ENCODE results near the gene XXYLT1. TPM values are rescaled to one million over a fixed set of nuclear protein-coding genes. Genes with fewer than 3 reads are reported as not detected.
A peak's percentile ranks its signal among the peaks of the same experiment; 100 is the strongest.

Gene XXYLT1
- total RNA-seq, 1 donor from 2014 or later: 2.7 TPM

DNA sequence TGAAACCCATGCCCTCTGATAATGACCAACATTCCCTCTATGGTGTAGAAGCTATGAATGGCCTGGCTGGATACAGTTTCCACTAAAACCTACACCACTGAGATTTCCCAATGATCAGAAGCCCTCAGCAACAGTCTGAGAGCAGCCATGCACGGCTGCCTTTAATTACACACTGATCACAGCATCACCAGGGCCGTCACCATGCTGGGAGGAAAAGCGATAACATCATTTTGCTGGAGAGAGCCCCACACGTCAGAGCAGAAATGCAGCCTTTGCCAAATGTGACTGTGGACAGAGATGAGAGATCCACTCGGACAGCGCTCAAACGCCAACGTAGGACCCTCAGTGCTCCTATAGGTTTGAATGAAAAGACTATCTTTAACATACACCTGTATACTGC lies 135.0 kb downstream of the XXYLT1 start:
- DNase-seq (ENCODE audit: missing footprints): no peak
- no peak for ATAC-seq
- intact Hi-C loops (cut with DNase I): no loop called here

DNA sequence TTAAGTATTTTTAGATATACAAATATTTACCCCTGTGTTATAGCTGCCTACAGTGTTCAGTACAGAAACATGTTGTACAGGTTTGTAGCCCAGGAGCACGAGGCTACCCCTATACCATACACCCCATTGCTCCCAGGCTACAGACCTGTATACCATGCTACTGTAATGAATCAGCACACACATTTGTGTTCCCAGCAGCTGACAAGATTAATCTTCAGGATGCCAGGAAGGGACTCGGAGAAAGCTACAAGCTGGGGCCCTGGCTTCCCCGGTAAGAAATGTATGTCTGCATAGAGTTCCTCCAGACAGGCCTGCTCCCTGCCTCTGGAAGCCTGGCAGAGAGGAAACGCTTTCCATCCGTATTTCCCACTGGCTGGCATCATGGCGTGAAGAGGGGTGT lies 136.5 kb downstream of the XXYLT1 start:
- DNase-seq (ENCODE audit: missing footprints) (no peak), ATAC-seq (no peak)
- intact Hi-C loops (cut with DNase I): no loop called here

DNA sequence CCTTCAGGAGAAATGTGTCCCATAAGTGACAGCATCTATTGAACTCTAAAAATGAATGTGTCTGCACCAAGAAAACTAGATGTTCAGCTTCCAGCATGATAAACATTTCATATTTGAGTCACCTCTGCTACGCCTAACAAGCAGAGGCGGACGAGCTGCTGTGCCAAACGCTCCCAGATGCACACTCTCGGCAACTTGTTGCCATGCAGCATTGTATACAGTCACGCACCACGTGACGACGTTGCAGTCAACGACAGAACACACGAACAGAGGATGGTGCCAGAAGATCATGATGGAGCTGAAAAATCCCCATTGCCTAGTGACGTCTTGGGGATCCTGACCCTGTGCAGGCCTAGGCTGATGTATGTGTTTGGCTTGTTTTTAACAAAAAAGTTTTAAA lies 137.5 kb downstream of the XXYLT1 start:
- DNase-seq (ENCODE audit: missing footprints): no peak
- ATAC-seq: peak; percentile 53
- intact Hi-C loops (cut with DNase I): no loop called here

DNA sequence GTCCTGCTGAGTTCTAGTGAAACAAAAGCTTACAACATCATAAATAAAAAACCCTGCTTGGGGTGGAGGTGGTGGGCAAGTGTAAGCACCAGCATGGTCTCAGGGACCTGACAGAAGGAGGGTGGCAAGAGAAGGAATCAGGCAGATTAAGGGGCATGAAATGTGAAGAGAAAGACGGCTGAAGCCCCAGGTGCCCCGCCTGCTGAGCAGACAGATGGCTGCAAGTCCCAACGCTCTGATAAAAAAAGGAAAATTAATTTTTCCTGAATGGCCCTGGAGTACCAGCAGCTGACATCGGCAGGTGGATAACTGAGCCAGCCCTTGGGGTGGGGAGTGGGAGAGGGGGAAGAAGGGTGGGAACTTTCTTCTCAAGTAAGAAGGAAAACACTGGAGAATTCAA lies 137.9 kb downstream of the XXYLT1 start:
- no peak for DNase-seq (ENCODE audit: missing footprints)
- intact Hi-C loops (cut with DNase I): no loop called here
- ATAC-seq: no peak

DNA sequence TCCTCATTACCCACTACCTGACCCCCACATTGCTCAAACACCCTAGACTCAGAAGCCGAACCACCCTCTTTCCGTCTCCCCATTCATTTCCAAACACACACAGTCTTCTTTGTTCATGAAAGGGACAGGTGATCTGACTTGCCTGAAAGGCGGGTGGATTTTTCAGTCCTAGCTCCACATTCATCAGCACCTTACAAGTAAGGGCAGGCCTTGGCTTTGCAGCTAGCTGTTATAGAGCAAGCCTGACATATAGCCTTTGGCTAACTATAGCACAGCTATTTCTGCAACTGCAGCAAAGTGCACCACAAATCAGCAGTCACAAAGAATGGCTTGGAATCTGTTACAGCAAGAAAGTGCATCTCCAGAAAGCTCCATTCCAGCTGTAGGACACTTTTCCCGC lies 139.8 kb downstream of the XXYLT1 start:
- DNase-seq (ENCODE audit: missing footprints) (no peak), ATAC-seq (no peak)
- intact Hi-C loops (cut with DNase I): no loop called here

DNA sequence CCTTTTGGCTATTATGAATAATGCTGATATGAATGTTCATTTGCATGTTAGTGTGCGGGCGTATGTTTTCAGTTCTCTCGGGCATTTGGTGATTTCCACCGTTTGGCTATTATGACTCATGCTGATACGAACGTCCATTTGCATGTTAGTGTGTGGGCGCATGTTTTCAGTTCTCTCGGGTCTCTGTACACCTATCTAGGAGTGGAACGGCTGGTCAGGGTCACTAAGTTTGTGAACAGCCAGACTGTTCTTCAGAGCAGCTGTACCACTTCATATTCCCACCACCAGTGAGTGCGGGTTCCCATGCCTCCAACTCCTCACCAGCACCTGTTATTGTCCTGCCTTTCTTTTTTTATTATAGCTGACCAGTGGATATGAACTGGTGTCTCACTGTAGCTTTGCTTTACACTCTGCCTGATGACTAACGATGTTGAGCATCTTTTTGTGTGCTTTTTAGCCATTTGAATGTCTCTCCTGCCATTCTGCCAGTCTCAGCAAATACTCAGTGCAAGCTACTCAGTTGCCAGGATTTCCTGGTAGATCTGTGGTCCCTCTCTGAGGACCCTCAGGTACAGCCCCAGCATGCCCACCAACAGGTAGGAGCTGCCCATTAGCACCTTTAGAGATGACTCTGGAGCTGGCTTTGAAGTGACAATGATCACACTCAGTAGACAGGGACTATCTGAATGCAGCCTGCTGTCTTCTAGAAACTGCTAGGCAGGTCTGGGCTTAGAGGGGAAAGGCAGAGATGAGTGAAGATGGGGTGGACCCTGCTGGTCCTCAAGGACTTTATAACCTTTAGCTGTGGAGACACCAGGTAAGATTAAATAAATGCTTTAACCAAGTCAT lies 141.1 kb downstream of the XXYLT1 start:
- DNase-seq (ENCODE audit: missing footprints) (no peak), ATAC-seq (no peak)
- intact Hi-C loops (cut with DNase I): no loop called here

DNA sequence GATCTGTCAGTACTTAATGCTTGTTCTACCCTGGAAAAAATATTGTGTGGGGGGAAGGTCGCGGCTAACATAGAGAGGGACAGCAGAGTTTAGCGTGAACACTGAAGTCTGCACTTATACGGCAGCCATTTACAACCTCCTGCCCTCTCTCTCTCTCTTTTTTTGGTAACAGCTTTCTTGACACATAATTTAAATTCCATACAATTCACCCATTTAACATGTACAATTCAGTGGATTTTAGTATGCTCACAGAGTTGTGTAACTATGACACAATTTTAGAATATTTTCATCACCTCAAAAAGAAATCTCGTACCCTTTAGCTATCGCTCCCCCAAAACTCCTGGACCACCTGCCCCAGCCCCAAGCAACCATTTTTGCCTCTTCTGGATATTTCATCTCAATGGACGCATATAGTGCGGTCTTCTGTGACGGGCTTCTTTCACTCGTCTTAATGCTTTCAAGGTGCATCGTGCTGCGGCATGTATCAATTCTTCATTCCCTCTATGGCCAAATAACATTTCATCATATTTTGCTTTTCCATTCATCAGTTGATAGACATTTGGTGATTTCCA lies 141.8 kb downstream of the XXYLT1 start:
- ATAC-seq: no peak
- no peak for DNase-seq (ENCODE audit: missing footprints)
- intact Hi-C loops (cut with DNase I): no loop called here

DNA sequence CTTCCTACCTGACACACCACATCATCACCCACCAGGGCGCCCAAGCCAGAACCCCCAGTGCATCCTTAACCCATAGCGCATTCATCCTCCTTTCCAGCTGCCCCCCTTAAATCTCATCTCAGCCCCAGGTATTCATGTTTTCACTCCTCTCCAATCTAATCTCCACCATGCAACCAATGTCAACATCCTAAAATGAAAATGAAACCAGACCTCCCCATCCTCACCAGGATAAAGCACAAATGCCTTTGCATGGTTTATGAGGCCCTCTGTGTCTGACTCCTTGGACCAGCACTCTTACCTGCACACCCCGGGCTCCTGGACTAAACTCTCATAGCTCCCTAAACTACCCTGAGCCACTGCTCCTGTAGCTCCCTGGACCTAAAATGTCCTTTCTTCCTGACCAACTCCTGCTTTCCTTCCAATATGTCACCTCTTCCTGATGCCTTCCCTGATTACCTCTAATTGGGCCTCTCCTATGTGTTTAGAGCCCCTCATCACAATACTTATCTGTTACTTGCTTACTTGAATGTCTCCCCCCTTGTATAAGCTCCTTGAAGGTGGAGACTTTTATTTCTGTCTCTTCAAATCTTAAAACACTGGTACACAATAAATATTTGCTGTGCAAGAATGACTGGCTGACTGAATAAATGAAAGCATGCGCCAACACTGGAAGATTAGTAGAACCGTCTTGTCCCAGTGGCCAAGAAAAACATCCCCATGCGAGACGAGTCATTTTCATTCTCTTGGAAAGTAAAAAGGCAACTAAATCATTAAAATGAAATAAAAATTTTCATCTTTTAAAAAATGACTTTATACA lies 142.5 kb downstream of the XXYLT1 start:
- ATAC-seq: no peak
- no peak for DNase-seq (ENCODE audit: missing footprints)
- intact Hi-C loops (cut with DNase I): no loop called here

DNA sequence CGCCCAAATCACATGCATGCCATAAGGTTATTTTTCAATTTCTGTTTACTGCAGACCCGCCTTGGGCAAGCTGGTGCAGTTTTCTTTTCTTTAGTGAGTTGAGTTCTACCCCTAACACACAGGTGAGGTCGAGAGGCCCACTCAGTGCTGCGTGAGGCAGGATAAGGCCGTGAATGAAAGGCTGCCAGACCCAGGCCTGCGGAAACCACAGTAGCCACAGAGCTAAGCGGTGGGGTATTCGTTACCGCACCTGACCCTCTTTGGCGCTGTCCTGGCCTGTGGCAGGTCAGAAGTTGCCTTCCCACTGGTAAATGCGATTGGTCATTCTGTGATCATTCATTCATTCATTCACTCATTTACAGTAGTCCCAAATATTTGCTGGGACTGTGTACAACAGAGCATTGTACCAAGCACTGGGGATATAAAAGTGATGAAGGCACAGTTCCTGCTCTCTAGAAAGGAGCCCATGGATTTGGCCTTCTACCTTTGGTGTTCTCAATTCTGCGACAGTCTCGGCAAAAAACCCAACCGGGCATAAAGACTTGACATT lies 144.8 kb downstream of the XXYLT1 start:
- ATAC-seq: no peak
- intact Hi-C loops (cut with DNase I): no loop called here
- no peak for DNase-seq (ENCODE audit: missing footprints)

DNA sequence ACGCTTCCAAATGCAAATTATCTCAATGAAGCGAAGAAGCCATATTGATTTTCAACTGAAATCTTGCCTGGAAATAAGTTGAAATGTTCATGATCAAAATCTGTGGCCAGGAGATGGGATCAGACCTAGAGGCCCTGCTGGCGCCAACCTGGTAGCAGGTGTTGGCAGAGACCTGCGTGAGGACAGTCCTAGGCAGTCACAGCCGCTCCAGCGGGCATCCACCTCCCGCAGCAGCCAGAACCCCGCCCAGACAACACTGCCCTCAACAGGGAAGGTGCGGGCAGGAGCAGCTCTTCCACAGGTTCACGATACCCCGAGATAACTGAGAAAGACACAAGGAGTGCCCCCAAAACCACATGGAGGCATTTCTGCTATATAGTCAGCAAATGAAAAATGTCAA lies 145.3 kb downstream of the XXYLT1 start:
- ATAC-seq (no peak), DNase-seq (ENCODE audit: missing footprints) (no peak)
- intact Hi-C loops (cut with DNase I): no loop called here

DNA sequence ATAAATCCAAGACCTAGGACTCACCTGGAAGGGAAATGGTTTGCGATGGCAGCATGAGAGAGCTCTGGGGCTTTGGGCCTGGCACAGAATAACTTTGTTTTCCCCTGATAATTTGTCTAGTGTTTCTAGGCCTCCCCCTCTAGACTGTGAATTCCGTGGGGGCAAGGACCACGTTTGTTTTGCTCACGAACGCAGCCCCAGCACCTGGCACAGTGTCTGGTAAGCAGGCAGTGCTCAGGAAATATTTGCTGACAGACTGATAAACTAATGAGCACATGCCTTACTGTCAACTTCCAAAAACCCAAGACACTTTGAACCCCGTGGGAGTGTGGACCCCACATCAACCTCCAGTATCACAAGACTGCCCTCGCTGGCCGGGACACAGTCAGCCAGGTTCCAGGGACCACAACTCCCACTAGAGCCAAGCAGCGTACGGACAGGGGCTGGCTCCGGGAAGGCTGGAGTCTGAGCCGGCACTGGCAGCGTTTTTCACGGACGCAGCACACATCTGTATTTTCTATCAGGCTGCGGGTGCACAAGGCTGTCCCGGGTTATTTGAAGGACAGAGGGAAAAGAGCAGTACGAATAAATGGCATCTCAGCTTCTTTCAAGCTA lies 146.5 kb downstream of the XXYLT1 start:
- intact Hi-C loops (cut with DNase I): no loop called here
- ATAC-seq (no peak), DNase-seq (ENCODE audit: missing footprints) (no peak)

DNA sequence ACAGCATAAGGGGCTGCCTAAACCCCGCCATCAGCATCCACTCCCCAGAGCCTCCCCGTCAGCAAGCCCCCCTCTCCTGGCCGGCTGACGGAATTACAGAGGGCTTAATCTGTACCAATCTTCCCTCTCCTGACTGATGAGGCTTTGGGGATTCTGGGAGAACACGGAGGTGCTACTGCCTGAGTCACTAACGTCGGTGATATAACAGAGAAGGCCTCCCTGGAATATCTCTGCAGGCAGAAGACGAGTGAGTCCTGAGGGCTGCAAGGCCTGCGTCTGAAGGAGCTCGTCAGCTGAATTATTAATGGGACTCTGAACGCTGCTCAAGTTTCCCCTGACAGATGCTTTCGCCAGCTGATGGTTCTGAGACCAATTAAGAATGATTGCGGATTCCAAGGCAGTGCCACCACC lies 147.7 kb downstream of the XXYLT1 start:
- intact Hi-C loops (cut with DNase I): no loop called here
- ATAC-seq: no peak
- DNase-seq (ENCODE audit: missing footprints): no peak

DNA sequence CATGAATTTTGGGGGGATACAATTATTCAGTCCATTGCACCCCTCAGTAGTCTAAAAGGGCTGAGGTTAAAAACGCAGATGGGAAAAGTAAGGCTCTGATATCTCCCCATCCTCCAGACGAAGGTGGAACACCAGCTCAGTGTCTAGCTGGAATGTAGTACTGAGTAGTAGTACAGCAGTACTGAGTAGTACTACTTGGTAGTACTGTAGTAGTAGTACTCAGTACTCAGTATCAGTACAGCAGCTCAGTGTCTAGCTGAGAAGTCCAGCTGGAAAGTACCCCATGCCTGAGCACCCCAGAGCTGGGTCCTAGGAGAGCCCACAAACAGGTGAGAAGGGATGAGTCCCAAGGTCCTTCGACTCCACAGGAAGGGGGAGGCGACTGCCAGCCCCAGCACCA lies 148.7 kb downstream of the XXYLT1 start:
- no peak for DNase-seq (ENCODE audit: missing footprints)
- intact Hi-C loops (cut with DNase I): no loop called here
- no peak for ATAC-seq

DNA sequence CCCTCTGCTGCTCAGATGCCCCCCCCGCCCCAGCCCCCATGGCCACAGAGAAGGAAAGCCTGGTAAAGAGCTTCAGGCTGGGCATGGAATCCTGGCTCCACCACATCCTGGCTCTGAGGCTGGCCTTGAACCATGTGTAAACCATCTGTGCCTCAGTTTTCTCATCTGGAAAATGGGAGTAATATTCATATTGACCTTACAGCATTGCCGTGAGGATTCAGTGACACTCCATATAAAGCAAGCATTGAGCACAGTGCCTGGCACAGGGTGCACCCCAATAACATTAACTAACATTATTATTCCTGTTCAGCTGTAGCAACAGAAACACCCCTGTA lies 150.7 kb downstream of the XXYLT1 start:
- intact Hi-C loops (cut with DNase I): no loop called here
- no peak for DNase-seq (ENCODE audit: missing footprints)
- no peak for ATAC-seq

DNA sequence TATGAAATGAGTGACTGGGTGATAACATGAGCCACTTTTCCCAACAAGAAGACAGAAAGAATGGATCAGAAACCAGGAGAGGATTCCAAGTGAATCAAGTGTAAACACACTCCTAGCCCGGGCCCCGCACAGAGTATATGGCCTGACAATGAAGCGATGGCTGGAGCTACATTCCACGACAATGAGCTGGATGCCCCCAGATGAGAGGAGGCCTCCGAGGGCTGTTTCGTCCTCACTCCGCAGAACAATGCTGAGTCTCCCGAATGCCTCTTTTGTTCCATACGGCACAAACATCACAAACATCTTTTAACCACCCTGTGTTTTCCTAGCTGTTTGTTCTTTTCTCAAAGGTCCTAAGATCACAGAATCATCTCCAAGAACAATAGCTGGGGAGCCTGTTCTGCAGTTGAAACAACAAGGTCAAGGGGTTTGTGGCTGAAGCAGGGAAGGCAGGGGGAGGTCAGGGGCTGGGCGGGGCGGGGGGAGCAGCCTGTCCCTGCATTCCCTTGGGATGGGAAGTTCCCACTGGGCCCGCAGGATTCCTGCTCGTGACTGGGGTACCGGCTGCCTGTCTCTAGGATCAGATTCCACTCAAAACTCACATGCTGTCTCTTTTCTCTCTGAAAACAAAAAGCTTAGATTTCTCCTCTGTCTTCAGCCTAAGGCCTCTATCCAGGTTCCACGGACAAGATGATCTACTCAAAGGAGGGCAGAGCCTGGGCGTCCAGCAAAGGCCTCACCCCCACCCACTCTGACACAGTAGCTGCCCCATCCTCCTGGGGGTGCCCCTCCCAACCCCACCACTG lies 151.3 kb downstream of the XXYLT1 start:
- no peak for DNase-seq (ENCODE audit: missing footprints)
- no peak for ATAC-seq
- intact Hi-C loops (cut with DNase I): loop anchor here (2.0 kb wide), 1 partner anchor 33 kb away; no protein-coding TSS in a partner anchor

DNA sequence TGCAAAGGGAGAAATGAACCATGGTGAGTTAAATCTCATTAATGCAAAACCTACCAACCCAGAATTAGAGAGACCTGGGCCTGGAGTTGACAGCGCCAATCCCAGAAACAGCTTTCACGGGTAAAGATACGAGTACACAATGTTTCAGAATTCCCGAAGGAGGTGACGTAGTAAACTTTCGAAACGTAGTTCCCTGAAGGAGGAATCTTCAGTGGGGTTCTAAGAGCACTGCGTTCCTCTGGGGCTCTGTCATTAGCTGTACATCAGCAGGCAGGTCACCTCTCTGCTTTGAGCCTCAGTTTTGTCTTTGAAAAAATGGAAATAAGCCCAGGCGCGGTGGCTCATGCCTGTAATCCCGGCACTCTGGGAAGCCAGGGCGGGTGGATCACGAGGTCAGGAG lies 152.3 kb downstream of the XXYLT1 start:
- DNase-seq (ENCODE audit: missing footprints) (no peak), ATAC-seq (no peak)
- intact Hi-C loops (cut with DNase I): loop anchor here (2.0 kb wide), 1 partner anchor 34 kb away; no protein-coding TSS in a partner anchor

DNA sequence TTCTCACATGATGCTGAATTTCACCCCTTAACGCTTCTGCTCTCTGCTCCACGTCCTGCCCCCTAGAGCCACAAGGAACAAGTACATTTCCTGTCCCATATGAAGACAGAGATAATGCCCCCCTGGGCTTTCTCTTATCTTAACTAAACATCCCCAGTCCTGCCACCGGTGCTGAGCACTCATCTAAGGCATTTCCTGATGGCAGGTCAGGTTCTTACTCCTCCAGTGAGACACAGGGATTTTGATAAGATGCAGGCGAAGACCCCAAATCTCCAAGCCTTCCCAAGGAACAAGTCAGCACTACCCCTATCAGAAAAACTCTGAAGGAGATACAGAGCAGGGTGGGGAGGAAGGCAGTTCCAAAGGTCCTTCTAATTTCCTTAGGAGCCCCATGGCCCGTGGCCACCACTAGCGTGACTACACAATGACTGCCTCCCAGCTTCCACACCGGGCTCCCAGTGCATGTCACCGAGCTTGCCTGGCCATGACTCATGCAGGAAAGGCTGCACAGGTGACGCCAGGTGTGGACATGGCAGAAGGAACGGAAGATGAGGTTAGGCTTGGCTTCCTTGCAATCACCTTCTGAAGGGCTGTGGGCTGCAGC lies 152.9 kb downstream of the XXYLT1 start:
- intact Hi-C loops (cut with DNase I): loop anchor here (2.0 kb wide), 1 partner anchor 35 kb away; no protein-coding TSS in a partner anchor
- DNase-seq (ENCODE audit: missing footprints) (no peak), ATAC-seq (no peak)
